ENCODE data around the gene GYPC.
"Not testable (repeated sequence)": the region's sequence is repeated elsewhere in the genome, so short reads cannot be mapped to it uniquely, and the experiment has no call there.

GYPC gene

DNA sequence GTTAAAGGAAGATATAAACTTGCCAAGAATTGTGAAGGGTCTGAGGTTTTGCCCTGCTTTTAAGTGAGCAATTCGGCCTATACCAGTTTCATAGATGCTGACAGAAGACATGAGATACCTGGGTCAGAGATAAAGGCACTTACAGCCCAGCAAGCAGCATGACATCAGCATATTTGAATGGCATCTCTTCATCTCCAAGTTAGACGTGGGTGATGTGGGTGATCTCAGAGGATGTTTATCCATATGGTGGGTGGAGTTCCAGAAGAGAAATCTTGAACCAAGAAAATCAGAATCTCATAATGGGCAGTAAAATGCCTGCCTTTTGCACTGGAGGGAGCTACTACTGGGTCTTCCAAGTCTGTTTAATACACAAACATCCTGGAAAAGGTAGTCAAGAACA lies 44.7 kb downstream of the GYPC start:
- DNase-seq, result no peak

DNA sequence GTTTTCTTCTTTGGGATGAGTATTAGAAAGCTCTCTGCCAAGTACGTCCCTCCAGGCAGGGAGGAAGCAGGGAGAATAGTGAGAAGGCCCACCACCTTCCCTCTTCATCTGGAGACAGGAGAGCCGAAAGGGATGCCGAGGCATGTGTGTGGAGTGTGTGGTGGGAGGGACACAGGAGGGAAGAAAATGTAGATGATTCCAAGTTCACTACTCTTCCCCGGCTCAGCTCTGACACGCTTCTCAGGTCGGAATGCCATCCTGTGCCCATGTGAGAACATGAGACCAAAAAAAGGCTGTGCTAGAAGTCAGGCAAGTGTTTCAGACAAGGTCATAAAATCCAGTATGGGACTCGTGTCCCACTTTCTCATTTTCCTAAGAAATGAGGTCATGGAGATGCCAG lies 47.4 kb downstream of the GYPC start:
- no peak for DNase-seq

DNA sequence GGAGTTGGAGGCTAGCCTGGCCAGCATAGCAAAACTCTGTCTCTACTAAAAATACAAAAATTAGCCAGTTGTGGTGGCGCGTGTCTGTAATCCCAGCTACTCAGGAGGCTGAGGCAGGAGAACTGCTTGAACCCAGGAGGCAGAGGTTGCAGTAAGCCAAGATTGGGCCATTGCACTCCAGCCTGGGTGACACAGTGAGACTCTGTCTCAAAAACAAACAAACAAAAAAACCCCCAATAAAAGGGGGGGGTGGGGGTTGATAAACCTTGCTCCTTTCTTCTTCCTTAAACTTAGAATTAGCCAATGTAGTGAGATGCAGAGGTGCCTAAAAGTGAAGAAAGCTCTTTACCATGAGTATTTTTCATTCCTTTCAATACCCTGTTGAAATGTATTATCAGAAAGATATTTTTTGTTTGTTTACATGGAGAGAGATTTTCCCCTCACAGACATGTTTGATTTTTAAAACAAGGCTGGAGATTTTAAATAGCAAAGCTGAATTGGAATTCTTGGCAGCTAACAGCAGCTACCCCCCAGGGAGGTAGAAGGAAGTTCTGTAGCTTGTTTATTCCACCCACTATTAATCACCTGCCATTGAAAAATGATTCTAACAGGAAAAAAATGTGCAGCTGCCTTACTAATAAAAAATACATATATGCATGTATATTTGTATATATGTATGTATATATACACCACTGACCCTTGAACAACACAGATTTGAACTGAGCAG lies 48.6 kb downstream of the GYPC start:
- no peak for DNase-seq

DNA sequence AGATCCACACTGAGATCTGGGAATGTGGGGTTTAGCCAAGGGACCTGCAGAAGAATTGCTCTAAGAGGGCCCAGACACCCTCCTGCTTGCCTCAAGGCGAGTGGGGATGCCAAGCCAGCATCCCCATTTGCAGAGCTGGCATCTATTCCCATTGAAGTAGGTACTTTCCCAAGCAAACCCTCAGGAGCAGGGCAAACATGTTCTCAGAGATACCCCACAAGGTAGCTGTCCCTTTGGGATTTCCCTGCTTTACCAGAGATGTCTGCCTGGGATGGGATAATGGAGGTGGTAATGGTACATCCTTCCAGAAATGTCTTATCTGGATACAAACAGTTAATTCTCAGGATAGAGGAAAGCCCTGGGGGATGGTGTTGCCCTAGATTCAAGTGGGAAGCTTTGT lies 51.2 kb downstream of the GYPC start:
- no peak for DNase-seq

DNA sequence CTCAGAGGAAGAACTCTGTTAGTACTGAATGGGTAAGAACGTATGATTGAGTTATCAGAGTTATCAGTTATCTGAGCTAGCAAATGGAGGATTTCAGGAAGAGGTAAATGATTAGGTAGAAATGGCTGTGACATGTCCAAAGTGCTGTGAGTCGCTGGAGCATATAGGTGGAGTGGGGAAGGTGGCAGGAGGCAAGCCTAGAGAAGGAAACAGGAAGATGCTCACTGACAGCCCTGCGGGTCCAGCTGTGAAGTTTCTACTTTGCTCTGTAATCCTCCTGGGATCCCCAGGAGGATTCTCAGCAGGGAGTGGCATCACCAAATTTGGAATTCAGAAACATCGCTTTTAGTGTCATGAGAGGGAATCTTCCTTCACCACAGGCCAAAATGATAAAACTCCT lies 52.0 kb downstream of the GYPC start:
- DNase-seq, result no peak

DNA sequence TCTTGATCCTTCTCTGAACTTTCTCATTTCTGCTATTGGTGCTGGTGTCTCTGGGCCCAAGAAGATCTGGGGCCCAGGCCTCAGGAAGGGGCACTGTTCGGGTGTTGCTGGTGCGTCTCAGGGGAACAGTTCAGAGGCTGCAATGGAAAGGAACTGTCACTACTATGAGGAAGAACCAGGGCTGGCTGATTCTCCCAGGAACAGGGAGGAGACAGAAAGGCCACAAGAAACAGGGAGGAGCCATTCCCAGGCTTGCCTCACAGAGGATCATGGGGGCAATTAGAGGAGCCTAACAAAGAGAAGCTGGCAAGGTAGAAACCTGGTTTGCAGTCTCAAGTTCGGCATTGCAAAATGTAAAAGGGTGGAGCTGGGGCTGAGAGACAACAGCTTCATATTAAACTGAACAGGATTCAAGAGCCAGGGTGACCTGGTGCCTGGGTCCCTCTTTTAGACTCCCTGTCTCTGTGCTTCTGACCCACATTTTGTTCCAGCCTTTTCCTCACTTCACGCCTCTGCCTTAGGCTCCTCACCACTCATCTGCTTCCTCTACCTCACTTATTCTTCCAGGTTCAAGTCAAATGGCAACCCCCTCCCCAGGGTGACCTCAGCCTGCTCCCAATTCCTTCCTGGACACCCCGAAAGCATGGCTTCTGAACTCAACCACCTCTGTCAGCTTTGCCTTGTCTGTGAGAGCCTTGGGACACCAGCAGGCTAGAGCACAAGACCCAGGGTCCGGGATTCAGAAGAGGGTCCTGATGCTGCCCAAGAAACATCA lies 58.4 kb downstream of the GYPC start:
- DNase-seq, result no peak

DNA sequence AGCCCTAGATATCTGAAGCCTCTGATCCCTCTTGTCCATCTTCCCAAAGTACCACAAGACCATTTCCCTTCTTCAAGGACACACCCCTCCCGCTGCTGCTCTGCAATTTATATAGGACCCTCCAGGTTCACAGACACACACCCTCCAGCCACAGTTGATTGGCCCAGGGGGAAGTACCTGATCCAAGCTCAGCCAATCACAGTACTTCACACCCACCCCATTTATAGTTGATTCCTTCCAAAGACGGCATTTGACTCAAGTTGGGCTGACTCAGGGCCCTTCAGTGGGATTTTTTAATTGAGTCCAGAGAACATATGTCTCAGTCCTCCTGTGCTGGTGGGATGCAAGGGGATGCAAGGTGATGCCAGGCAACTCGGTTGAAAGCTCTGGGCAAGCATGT lies 59.2 kb downstream of the GYPC start:
- DNase-seq, result no peak

DNA sequence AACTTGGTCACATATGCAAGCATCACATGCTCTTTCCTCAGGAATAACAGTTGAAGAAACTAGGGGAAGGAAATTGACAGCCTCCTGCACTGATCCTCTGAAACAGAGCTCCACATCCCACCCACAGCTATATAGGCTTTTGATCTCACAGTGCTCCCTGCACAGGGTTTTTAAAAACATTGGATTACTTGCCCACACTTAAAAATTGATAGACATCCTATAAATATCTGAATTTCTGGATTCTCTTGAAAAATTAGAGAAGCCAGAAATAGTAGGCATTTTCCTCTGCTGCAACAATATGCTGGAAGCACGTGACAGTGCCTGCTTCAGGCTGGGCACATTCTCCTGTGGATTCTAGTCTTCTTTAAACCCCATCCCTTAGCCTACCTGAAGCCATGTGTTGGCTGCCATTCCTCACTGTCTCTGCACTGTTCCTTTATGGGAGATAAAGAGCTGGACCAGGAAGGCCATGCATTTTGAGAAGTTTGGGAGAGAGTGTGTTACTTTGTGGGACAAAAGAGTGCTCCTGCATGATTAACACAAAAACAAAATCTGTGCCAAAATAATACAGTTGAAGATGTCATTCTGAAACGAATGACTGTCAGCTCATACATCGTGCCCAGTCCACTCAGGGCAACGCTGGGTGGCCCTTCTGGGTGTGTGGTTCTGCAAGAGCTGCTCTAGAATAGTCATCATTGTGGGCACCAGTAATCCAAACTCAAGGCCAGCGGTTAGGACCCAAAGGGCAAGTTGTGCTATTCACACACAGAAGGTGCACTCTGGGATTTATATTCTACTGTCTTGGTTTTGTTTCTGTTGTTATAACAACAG lies 59.8 kb downstream of the GYPC start:
- DNase-seq, result no peak

DNA sequence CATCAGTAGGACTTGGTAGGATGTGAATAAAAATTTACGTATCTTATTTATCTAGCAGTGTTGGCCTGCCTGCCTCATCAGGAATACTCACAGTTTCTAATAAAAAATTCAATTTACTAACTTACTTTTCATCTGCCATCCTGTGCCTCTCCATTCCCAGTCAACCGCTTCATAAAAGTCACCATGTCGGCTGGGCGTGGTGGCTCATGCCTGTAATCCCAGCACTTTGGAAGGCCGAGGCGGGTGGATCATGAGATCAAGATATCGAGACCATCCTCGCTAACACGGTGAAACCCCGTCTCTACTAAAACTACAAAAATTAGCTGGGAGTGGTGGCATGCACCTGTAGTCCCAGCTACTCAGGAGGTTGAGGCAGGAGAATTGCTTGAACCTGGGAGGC lies 61.3 kb downstream of the GYPC start:
- DNase-seq, result not testable (repeated sequence)

DNA sequence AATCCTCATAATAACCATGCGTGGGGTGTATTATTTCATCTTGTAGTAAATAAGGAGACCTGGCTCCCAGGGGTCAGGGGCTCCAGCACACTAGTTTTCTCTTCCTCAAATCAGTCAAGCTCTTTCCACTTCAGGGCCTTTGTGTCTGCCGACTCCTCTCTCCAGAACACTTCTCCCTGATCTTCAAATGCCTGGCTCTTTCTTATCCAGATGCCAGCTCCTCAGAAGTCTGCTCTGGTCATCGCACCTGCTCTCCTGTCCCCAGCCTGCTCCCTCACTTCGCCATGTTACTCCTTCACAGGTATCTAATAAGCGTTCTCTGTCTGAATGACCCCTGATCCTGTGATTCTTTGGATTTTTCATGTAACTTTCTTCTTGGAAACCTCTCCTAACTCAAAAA lies 62.0 kb downstream of the GYPC start:
- DNase-seq, result no peak

DNA sequence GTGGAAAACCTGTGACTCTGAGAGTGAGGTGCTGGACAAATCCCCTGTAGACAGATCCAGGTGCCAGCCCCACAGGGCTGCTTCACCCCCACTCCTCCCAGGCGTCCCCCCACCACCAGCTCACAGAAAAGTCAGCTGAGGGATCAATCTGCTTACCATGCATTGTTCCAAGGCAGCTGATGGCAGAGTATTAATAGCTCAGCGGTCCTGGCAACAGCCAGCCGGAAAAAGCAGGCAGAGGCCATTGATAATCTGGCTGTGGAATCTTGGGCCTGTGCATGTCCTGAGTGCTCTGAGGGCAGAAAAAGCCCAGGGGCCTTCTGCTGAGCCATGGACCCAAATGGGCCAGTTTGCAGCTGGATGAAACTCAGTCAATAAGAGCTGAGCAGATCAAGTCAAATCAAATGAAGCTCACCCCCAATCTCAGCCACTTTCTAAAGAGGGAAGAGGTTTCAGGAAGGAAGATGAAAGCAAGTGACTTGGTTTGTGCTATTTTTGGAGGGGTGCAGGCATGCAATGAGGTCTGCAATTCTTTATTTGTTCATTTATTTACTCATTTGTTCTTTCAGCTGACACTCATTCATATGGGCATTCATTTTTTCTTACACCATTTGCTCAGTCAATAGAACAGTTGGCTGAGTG lies 63.4 kb downstream of the GYPC start:
- no peak for DNase-seq

DNA sequence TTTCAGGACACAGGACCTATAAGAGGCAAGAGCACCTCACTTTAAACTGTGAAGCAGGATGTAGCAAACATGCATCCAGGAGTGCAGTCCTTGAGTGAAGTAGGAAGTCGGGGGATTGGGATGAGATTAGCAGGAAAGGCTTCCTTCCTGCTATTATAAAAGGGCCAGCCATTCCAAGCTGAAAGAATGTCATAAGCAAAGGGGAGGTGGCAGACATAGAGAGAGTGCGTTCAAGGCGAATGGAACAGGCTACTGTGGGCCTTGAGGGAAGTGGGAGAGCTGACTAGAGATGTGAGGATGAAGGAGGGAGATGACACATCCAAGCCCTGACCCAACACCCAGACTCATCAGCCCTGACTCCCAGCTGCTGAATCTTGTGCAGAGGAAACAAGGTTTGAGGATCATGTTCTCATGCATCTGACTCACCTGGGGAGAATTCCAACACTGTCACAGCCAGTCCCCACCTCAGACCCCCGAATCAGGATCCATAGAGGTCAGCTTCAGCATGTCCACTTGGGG lies 63.9 kb downstream of the GYPC start:
- DNase-seq, result no peak

DNA sequence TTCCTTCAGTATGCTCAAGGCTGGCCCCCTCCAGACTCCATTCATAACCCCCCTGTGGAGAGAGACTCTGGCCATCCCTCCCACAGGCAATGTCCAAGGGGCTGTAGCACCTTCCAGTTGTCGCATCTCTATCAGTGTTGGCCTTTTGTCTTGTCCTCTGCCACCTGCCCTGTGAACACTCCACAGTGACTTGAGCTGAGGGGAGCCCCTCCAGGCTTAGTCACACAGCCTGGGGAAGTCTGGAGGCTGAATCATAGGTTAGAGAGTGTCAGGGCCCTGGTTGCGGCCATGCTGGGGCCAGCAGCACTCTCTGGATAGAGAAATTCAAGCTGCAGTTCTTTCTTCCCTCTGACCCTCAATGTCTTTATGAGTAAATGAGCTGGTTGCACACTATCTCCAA lies 64.7 kb downstream of the GYPC start:
- no peak for DNase-seq

DNA sequence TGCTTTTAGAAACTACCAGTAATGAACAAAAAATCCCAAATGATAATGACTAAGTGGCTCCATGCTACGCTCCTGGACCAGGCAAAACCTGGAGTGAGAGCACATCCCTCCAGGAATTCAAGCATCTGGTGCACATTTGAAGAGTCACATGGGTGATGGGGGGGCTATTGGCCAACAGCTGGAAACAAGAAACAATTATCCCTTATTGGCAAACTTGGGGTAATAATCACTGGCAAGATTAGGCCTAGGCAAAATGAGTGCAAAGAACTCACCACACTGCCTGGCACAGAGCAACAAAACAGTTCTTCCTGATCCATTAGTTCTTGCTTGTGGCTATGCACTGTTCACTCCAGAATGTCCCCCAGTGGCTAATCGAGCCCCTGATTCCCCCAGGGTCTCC lies 66.1 kb downstream of the GYPC start:
- no peak for DNase-seq

DNA sequence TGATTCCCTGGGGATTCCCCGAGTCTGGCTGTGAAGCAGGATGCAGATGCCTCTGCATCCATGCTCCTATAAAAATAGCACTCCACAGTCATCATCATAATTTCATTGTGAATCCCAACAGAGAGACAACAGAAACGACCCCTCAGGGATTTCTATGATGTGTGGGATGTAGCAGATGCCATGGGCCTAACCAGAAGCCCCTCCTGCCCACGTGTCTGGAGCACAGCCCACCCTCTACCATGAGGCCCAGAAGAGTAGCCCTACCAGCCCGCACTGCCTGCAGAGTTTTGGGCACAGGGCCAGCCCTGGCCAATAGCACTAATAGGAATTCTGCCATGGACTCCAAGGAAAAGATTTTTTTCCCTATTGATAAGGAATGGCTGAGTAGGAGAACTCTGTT lies 66.6 kb downstream of the GYPC start:
- DNase-seq, result no peak

DNA sequence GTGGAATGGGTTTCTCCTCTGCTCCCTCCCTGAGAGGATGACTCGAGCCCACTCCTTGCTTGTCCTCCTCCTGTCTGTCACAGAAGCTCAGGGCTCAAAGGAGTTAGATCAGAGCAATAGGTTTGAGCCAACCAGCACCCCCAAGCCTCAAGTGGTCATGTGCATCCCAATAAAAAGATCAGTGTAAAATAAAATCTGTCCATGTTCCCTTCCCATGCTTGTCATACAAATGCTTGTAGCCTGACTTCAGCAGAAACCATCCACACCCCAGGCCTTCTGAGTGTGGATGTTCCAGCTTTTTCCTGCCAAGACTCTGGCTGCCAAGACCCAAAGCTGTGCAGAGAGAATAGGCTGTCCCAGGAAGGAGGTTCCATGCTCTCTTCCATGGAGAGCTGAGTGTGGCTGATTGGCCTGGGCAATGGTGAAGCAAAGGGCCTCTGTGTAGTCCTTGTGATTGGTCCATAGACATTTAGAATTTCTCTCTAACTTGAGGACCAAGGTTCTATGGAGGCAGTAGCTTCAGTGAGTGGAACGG lies 67.4 kb downstream of the GYPC start:
- no peak for DNase-seq

DNA sequence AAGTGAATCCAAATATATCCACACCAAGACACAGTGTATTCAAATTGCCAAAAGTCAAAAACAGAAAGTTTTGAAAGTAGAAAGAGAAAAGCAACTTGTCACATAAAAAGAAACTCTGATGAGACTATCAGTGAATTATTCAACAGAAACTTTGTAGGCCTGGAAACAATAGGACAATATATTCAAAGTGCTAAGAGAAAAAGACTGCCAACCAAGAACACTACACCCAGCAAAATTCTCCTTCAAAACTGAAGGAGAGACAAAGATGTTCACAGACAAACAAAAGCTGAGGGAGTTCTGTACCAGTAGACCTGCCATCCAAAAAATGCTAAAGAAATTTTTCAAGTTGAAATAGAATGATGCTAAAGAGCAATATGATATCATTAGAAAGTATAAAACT lies 69.6 kb downstream of the GYPC start:
- DNase-seq, result no peak

DNA sequence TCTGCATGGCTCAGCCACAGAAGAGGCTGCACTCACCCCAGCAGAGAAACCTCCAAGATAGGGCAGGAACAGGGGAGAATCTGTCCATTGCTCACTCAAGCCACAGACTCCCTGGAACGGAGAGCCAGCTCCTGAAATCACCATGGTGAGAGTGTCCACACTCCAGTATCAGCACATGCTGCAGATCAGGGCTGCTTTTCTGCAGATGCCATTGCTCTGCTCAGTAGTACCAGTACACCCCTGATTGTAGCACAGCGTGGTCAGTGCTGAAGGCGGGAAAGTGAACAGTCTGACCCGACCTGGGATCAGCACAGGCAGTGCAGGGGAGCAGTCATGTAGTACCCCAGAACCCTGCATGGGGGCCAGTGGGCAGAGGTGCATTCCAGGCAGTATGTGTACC lies 73.9 kb downstream of the GYPC start:
- no peak for DNase-seq

DNA sequence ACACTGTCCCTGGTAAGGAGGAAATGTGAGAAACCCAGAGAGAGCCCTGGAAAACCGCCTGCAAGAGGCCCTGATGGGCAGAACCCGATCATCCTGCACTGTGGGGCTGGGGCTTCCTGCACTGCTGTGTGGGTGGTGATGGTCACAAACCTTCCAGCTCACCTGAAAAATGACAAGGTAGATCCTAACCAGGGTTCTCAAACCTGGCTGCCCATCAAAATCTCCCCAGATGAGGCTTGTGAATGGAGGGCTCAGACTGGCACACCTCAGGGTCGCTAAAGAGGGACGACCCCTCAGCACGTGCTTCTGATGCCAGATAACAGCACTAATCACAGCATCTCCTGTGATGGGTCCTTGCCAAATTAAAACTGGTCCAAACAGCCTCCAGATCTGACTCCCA lies 74.7 kb downstream of the GYPC start:
- DNase-seq, result no peak

DNA sequence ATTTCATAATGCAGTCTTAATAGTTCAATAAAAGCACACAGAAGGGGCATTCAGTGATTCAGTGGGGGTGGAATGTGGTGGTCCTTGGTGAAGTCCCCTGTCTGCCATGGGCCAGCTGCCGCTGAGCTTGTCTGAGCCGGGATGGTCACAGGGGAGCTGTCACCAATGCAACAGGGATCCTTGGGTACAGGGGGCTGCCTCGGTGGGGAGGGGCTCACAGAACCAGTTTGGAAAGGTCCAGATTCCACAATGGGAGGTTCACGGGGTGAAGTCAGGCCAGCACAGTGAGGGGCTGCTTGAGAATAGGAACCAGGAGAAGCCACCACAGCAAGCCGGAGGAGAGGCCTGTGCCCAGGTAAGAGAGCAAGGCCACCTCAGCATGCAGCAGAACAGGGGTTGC lies 75.4 kb downstream of the GYPC start:
- no peak for DNase-seq

DNA sequence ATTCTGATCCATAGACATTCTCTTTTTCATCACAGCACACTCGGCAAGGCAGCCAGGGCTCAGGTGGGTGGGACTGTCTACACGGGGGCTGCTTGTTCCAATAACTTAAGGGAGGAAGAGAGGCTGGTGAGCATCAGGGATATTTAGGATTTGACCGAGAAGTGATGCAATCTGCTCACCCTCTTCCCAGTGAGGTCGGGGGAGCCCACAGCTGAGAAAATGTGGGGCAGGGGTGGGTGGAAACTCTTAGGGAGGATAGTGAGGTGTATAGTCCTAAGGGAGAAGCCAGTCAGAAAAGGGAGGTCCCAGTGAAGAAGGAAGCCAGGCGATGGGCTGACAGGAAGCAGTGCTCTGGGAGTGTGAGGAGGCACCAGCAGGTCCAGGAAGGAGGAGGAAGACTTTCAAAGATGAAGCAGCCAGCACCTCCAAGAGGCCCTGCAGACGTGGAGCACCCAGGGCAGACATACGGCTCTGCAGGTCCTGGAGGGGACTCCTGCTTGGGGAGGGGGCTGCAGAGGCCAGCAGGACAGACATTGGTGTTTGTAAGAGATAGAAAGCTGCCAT lies 76.8 kb downstream of the GYPC start:
- no peak for DNase-seq

DNA sequence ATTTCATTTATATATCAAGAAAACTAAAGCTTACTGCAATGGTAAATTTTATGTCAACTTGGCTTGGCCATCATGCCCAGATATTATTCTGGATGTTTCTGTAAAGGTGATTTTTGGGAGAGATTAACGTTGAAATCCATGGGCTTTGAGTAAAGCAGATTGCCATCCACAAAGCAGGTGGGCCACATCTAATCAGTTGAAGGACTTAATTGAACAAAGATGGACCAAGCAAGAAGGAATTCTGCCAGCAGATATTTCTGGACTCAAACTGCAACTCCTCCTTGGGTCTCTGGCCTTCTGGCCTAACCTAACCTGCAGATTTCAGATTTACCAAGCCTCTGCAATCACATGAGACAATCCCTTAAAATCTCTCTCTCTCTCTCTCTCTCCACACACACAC lies 77.8 kb downstream of the GYPC start:
- DNase-seq, result no peak

Measured in 8988T (cell line).